ENCODE results near the gene FMN1. TPM values are rescaled to one million over a fixed set of nuclear protein-coding genes. Genes with fewer than 3 reads are reported as not detected.

FMN1 gene
- total RNA-seq, 1 experiment from 2014 or later: 3.9 TPM

- Histone ChIP-seq H3K27ac (ENCODE audit: low read length) (no peak overlapping the region), H3K9me3 (ENCODE audit: control insufficient read depth, insufficient read depth, low read depth, low read length) (no peaks in the 10 kb centered on the region), H3K4me1 (ENCODE audit: control insufficient read depth, insufficient read depth, low read length) (no peaks in the 10 kb centered on the region), H3K27me3 (ENCODE audit: control insufficient read depth, insufficient read depth, low read length) (no peaks in the 10 kb centered on the region), H3K4me3 (ENCODE audit: low read depth in 2 of 2, low read length in 2 of 2) (no peak overlapping the region), H3K36me3 (ENCODE audit: control insufficient read depth, insufficient read depth, low read length) (no peaks in the 10 kb centered on the region)
- DNase-seq (ENCODE audit: low read depth, low spot score): no peak
- intact Hi-C loops (cut with micrococcal nuclease; ENCODE audit: unreplicated experiment) (no loop called here), in situ Hi-C loops (cut with HindIII; ENCODE audit: low pct_unique_long_range_greater_than_20kb, low sequenced_read_pairs) (no loop called here)
- BruUV-seq (replicated peaks): no TSS peak
- no peak for ATAC-seq
- ChIA-PET CTCF (interaction anchor here (0.7 to 1.1 kb wide), 5 partner anchors 20 to 274 kb away, joined by 3 to 7 read pairs (median 4); no protein-coding TSS in a partner anchor), POLR2A (no interaction called here)
- TF ChIP-seq CTCF (IDR thresholded peaks at IDR 0.05): peak; percentile 43; the same call in 1 of the 2 replicates
- no peak for TF ChIP-seq POLR2AphosphoS5 (IDR thresholded peaks at IDR 0.05; ENCODE audit: low read depth, low read length)
- TF ChIP-seq, protein P1, sequence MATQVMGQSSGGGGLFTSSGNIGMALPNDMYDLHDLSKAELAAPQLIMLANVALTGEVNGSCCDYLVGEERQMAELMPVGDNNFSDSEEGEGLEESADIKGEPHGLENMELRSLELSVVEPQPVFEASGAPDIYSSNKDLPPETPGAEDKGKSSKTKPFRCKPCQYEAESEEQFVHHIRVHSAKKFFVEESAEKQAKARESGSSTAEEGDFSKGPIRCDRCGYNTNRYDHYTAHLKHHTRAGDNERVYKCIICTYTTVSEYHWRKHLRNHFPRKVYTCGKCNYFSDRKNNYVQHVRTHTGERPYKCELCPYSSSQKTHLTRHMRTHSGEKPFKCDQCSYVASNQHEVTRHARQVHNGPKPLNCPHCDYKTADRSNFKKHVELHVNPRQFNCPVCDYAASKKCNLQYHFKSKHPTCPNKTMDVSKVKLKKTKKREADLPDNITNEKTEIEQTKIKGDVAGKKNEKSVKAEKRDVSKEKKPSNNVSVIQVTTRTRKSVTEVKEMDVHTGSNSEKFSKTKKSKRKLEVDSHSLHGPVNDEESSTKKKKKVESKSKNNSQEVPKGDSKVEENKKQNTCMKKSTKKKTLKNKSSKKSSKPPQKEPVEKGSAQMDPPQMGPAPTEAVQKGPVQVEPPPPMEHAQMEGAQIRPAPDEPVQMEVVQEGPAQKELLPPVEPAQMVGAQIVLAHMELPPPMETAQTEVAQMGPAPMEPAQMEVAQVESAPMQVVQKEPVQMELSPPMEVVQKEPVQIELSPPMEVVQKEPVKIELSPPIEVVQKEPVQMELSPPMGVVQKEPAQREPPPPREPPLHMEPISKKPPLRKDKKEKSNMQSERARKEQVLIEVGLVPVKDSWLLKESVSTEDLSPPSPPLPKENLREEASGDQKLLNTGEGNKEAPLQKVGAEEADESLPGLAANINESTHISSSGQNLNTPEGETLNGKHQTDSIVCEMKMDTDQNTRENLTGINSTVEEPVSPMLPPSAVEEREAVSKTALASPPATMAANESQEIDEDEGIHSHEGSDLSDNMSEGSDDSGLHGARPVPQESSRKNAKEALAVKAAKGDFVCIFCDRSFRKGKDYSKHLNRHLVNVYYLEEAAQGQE (IDR thresholded peaks at IDR 0.05; ENCODE audit: insufficient read depth in 1 of 2, low read depth in 2 of 2, low read length in 1 of 2): no peak
- TF ChIP-seq TCF7L2 (IDR thresholded peaks at IDR 0.05; ENCODE audit: low read depth, low read length): no peak
- no peak for TF ChIP-seq SIN3A (IDR thresholded peaks at IDR 0.05; ENCODE audit: borderline replicate concordance, insufficient read depth, low read depth, low read length)
Measured at GRCh38 chr15:32936283-32936918, 258.1 kb downstream of the FMN1 start.

DNA sequence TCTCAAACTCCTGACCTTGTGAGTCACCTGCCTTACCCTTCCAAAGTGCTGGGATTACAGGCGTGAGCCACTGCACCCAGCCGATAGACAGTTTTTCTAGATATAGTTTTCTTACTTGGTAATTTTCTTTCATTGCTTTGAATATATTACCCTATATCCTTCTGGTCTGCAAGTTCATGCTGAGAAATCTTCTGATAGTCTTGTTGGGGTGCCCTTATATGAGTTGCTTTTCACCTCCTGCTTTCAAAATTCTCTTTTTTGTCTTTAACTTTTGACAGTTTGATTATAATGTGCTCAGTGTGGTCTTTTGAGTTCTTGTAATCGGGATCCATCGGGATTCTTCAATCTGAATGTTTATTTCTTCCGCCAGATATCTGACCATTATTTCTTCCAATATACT lies 259.4 kb downstream of the FMN1 start:
- Histone ChIP-seq H3K9me3 (ENCODE audit: control insufficient read depth, insufficient read depth, low read depth, low read length) (no peaks in the 10 kb centered on the region), H3K4me3 (ENCODE audit: low read depth in 2 of 2, low read length in 2 of 2) (no peak overlapping the region), H3K36me3 (ENCODE audit: control insufficient read depth, insufficient read depth, low read length) (no peaks in the 10 kb centered on the region), H3K27me3 (ENCODE audit: control insufficient read depth, insufficient read depth, low read length) (no peaks in the 10 kb centered on the region), H3K27ac (ENCODE audit: low read length) (no peak overlapping the region), H3K4me1 (ENCODE audit: control insufficient read depth, insufficient read depth, low read length) (no peaks in the 10 kb centered on the region)
- TF ChIP-seq CTCF (IDR thresholded peaks at IDR 0.05): no peak
- TF ChIP-seq, protein P1 (IDR thresholded peaks at IDR 0.05; ENCODE audit: insufficient read depth in 1 of 2, low read depth in 2 of 2, low read length in 1 of 2): no peak
- no peak for TF ChIP-seq SIN3A (IDR thresholded peaks at IDR 0.05; ENCODE audit: borderline replicate concordance, insufficient read depth, low read depth, low read length)
- TF ChIP-seq POLR2AphosphoS5 (IDR thresholded peaks at IDR 0.05; ENCODE audit: low read depth, low read length): no peak
- no peak for TF ChIP-seq TCF7L2 (IDR thresholded peaks at IDR 0.05; ENCODE audit: low read depth, low read length)
- no peak for ATAC-seq
- BruUV-seq (replicated peaks): no TSS peak
- ChIA-PET POLR2A (no interaction called here), CTCF (no interaction called here)
- in situ Hi-C loops (cut with HindIII; ENCODE audit: low pct_unique_long_range_greater_than_20kb, low sequenced_read_pairs): no loop called here
- DNase-seq (ENCODE audit: low read depth, low spot score): no peak
- intact Hi-C loops (cut with micrococcal nuclease; ENCODE audit: unreplicated experiment): no loop called here
